Measurements from ENCODE around the gene CORO1C. TPM values are rescaled to one million over a fixed set of nuclear protein-coding genes. Genes with fewer than 3 reads are reported as not detected.
"Not testable (repeated sequence)": the region's sequence is repeated elsewhere in the genome, so short reads cannot be mapped to it uniquely, and the experiment has no call there.

The CORO1C gene
- 72.3 TPM for polyA plus RNA-seq (ENCODE audit: insufficient read length)
- long read RNA-seq, donor 1, transcript CORO1C-201 (11 exons, 3,892 nt) = major isoform, 9 of 11 reads
- long read RNA-seq, donor 1, partial matches to known transcripts = 0 of 11 reads
- long read RNA-seq, donor 1, other reads (novel, unspliced or antisense) = 0 of 11 reads
- long read RNA-seq, donor 2, transcript CORO1C-201 (11 exons, 3,892 nt) = major isoform, 6 of 7 reads
- long read RNA-seq, donor 2, partial matches to known transcripts = 0 of 7 reads
- long read RNA-seq, donor 2, other reads (novel, unspliced or antisense) = 0 of 7 reads
- long read RNA-seq, donor 3, transcript CORO1C-201 (11 exons, 3,892 nt) = major isoform, 7 of 9 reads
- long read RNA-seq, donor 3, partial matches to known transcripts = 0 of 9 reads
- long read RNA-seq, donor 3, other reads (novel, unspliced or antisense) = 0 of 9 reads
- long read RNA-seq, donor 4 = 0 reads
- long read RNA-seq, donor 5, transcript CORO1C-201 (11 exons, 3,892 nt) = major isoform, 10 of 11 reads
- long read RNA-seq, donor 5, partial matches to known transcripts = 0 of 11 reads
- long read RNA-seq, donor 5, other reads (novel, unspliced or antisense) = 0 of 11 reads
- long read RNA-seq, donor 6, transcript CORO1C-201 (11 exons, 3,892 nt) = major isoform, 6 of 7 reads
- long read RNA-seq, donor 6, partial matches to known transcripts = 0 of 7 reads
- long read RNA-seq, donor 6, other reads (novel, unspliced or antisense) = 0 of 7 reads
- long read RNA-seq, donor 7, transcript CORO1C-201 (11 exons, 3,892 nt) = major isoform, 9 of 14 reads
- long read RNA-seq, donor 7, partial matches to known transcripts = 5 of 14 reads
- long read RNA-seq, donor 7, other reads (novel, unspliced or antisense) = 0 of 14 reads
- long read RNA-seq, donor 8, partial matches to known transcripts = 0 of 1 reads
- long read RNA-seq, donor 8, other reads (novel, unspliced or antisense) = 0 of 1 reads

GRCh38 chr12:108731105-108731865 is at the start of gene CORO1C:
TSS of gene CORO1C (minus strand) at chr12:108731518. CDS start at chr12:108701318, 30,200 bp downstream.
- peak; percentile 94 for DNase-seq

- no peak for DNase-seq
Measured at GRCh38 chr12:108779998-108780688, 48.8 kb upstream of the CORO1C start.

GRCh38 chr12:108778053-108778452 is 46.7 kb upstream of the CORO1C start:
- DNase-seq = no peak

GRCh38 chr12:108777156-108777555 is 45.8 kb upstream of the CORO1C start:
- no peak for DNase-seq

- peak; percentile 66 for DNase-seq
Measured at GRCh38 chr12:108773798-108774788, 42.8 kb upstream of the CORO1C start.

- no peak for DNase-seq
Measured at GRCh38 chr12:108772891-108773797, 41.8 kb upstream of the CORO1C start.

- DNase-seq = no peak
Measured at GRCh38 chr12:108772247-108772646, 40.9 kb upstream of the CORO1C start.

- DNase-seq = not testable (repeated sequence)
Measured at GRCh38 chr12:108771835-108772234, 40.5 kb upstream of the CORO1C start.

GRCh38 chr12:108770963-108771362 is 39.6 kb upstream of the CORO1C start:
- DNase-seq = no peak

- DNase-seq = no peak
Measured at GRCh38 chr12:108770269-108770829, 39.0 kb upstream of the CORO1C start.

GRCh38 chr12:108768591-108769500 is 37.5 kb upstream of the CORO1C start:
- no peak for DNase-seq

GRCh38 chr12:108766294-108766693 is 35.0 kb upstream of the CORO1C start:
- no peak for DNase-seq

- DNase-seq = no peak
Measured at GRCh38 chr12:108765289-108765764, 34.0 kb upstream of the CORO1C start.

GRCh38 chr12:108764540-108765288 is 33.4 kb upstream of the CORO1C start:
- no peak for DNase-seq

GRCh38 chr12:108761226-108761625 is 29.9 kb upstream of the CORO1C start:
- no peak for DNase-seq

- no peak for DNase-seq
Measured at GRCh38 chr12:108759924-108760323, 28.6 kb upstream of the CORO1C start.

GRCh38 chr12:108757856-108758255 is 26.5 kb upstream of the CORO1C start:
- no peak for DNase-seq

Data from left kidney (tissue), 8 donors.